Heart left ventricle (tissue), 11 donors: ENCODE results near the gene RNF19B. TPM values are rescaled to one million over a fixed set of nuclear protein-coding genes. Genes with fewer than 3 reads are reported as not detected.

Source experiments
- polyA plus RNA-seq, 2 donors: library from polyadenylated mRNA; stranded (reverse); fragments of 200-250 nt; gene quantifications; one replicate each; pipeline ENCODE4 v1.2.3, GENCODE V29; 2013
- total RNA-seq, 9 donors: library from RNA; depleted of rRNA in 2 of 9; stranded (reverse); fragments of >200 nt in 2 of 9; fragmentation: NEBNext Ultra II Directional in 3 of 9; extraction: Animal tissue kit (Norgen Biotek cat#: 25700) in 3 of 9; gene quantifications; one replicate each; pipeline versions ENCODE4 v1.1.0 to v1.2.4, GENCODE V29; 2016 to 2023
- donor health status: ischemic (EF 13 %, LVEDD 7.1; RV severe dilation, severe dysfunction).
- donor health status: healthy with polysubstance abuse.
- donor health status: DM: no; HTN: yes; CAD: no.
- donor health status: DM: no; HTN: no; CAD: no.
- donor health status: ischemic (EF 25% LVEDD 5.7; RV mildly dilated, moderate dysfunction).
- donor health status: healthy.
- donor health status: DM: yes; HTN: yes; CAD: no.
- donor health status: PGD.
- donor health status: nonischemic (EF 23%, LVEDD 6.1; RV moderate dilation, normal function).

The RNF19B gene
- total and polyA plus RNA-seq, 11 donors, result 1.5 to 42.5 (median 15.2) TPM

Other genes starting within 250 kb of the RNF19B start
- gene YARS1, start 147.5 kb downstream of the RNF19B start, total RNA-seq, result 10 to 100 TPM; 20.2 to 58.1 (median 34.8) TPM
- 10 to 100 TPM; 18.6 to 61.3 TPM for gene YARS1, start 147.5 kb downstream of the RNF19B start, polyA plus RNA-seq
- gene S100PBP, start 147.2 kb downstream of the RNF19B start, total RNA-seq, result 10 to 100 TPM in 7 of 9 donors, 1 to 10 TPM in 2; 9.1 to 21.2 (median 10.7) TPM
- gene S100PBP, start 147.2 kb downstream of the RNF19B start, polyA plus RNA-seq, result 1 to 10 TPM; 5.8 to 7.0 TPM
- 100 to 1,000 TPM in 1 of 9 donors, 10 to 100 TPM in 8; 43.7 to 134 (median 59.7) TPM for gene FNDC5, start 93.9 kb downstream of the RNF19B start, total RNA-seq
- gene FNDC5, start 93.9 kb downstream of the RNF19B start, polyA plus RNA-seq, result 10 to 100 TPM; 18.2 to 75.3 TPM
- gene HPCA, start 78.3 kb downstream of the RNF19B start, total RNA-seq, result under 1 TPM in 1 of 9 donors, not detected in 8; 0.29 TPM
- gene HPCA, start 78.3 kb downstream of the RNF19B start, polyA plus RNA-seq, result not detected
- 10 to 100 TPM in 3 of 9 donors, 1 to 10 TPM in 6; 7.5 to 15.9 (median 9.3) TPM for gene TMEM54, start 63.4 kb downstream of the RNF19B start, total RNA-seq
- 10 to 100 TPM in 1 of 2 donors, 1 to 10 TPM in 1; 5.6 to 12.5 TPM for gene TMEM54, start 63.4 kb downstream of the RNF19B start, polyA plus RNA-seq
- gene AK2, start 72.1 kb upstream of the RNF19B start, total RNA-seq, result 100 to 1,000 TPM; 101 to 189 (median 120) TPM
- 100 to 1,000 TPM; 153 to 292 TPM for gene AK2, start 72.1 kb upstream of the RNF19B start, polyA plus RNA-seq
- gene AZIN2, start 116.3 kb upstream of the RNF19B start, total RNA-seq, result 1 to 10 TPM; 1.4 to 5.4 (median 3.1) TPM
- 1 to 10 TPM; 1.3 to 1.4 TPM for gene AZIN2, start 116.3 kb upstream of the RNF19B start, polyA plus RNA-seq
- gene TRIM62, start 217.2 kb upstream of the RNF19B start, total RNA-seq, result 1 to 10 TPM; 1.9 to 6.1 (median 3.3) TPM
- 1 to 10 TPM; 1.8 to 3.8 TPM for gene TRIM62, start 217.2 kb upstream of the RNF19B start, polyA plus RNA-seq